Astrocyte of the spinal cord (primary cell): Measurements from ENCODE around the gene IFRD1.

Source experiments
- DNase-seq: peaks from one replicate; pipeline ENCODE4 v3.0.0; 2011; ENCODE audit warnings: low read depth, low spot score
- H3K4me3 ChIP-seq: 2 replicates; pipeline ENCODE4 v1.5.1; 2011; ENCODE audit warnings: low read depth, mild to moderate bottlenecking, low read length, moderate library complexity
- CTCF ChIP-seq: IDR thresholded peaks from 2 replicates; pipeline ENCODE4 v1.5.1; 2012; ENCODE audit warnings: low read depth, mild to moderate bottlenecking, low read length, inconsistent platforms
- in situ Hi-C: cut with HindIII; loops from 2 replicates; pipeline ENCODE4 v1.10.0; 2017; ENCODE audit warnings: low sequenced_read_pairs

Gene IFRD1

GRCh38 chr7:112517487-112517886 is 67.2 kb downstream of the IFRD1 start:
- DNase-seq, result no peak
- TF ChIP-seq CTCF, result no peak
- H3K4me3 ChIP-seq, result no peak overlapping the region
- in situ Hi-C loops, result no loop called here

DNA sequence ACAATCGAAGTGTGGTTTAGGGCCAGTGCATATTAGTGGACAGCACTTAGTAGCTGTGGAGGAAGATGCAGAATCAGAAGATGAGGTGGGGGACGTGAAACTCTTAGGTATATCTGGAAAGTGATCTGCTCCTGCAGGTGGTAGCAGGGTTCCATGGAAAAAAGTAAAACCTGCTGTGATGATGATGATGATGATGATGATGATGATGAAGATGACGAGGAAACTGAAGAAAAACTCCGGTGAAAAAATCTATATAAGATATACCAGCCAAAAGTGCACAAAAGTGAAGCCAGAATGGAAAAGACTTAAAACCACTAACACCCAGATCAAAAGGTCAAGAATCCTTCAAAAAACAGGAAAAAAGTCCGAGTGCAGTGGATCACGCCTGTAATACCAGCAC is 70.5 kb downstream of the IFRD1 start:
- no peak for DNase-seq
- H3K4me3 ChIP-seq, result no peak overlapping the region
- no peak for TF ChIP-seq CTCF
- in situ Hi-C loops, result no loop called here

GRCh38 chr7:112521942-112522341 is 71.7 kb downstream of the IFRD1 start:
- H3K4me3 ChIP-seq, result no peak overlapping the region
- no peak for TF ChIP-seq CTCF
- in situ Hi-C loops, result no loop called here
- DNase-seq, result no peak

GRCh38 chr7:112523871-112524270 is 73.6 kb downstream of the IFRD1 start:
- DNase-seq, result no peak
- TF ChIP-seq CTCF, result no peak
- in situ Hi-C loops, result no loop called here
- H3K4me3 ChIP-seq, result no peak overlapping the region
